Measurements from ENCODE around the gene CYP39A1. TPM values are rescaled to one million over a fixed set of nuclear protein-coding genes. Genes with fewer than 3 reads are reported as not detected.

The CYP39A1 gene
- total and polyA plus RNA-seq, 2 of the 13 experiments (the other 11 are each of a cell fraction or from before 2014, with no cell fraction given) = 0.13 TPM; not detected in 1

DNA sequence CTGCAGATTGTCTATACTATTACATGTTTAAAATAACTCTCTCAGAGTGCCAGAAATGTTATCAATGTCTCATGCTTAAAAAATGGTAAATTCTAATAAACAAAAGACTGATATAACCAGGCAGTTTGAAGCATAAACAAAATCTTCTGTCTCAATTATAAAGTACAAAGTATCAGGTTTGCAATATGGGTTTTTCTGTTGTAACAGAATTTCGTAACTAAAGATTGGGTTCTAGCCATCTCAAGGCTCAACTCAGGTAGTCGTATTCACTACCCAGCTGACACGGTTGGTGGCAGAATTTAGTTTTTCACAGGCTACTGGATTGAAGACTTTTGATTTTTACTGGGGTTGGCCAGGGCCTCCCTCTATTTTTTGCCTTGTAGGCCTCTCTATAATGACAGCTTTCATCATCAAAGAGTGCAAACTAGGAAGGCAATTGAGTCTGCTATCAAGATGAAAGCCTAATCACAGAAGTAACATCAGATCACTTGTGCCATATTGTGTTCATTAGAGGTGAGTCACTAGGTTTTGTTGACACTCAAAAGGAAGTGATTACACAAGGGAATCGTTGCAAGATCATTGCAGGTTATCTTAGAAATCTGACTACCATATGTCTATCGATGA is 3.6 kb downstream of the CYP39A1 start (continued):
- TF ChIP-seq, protein P1, sequence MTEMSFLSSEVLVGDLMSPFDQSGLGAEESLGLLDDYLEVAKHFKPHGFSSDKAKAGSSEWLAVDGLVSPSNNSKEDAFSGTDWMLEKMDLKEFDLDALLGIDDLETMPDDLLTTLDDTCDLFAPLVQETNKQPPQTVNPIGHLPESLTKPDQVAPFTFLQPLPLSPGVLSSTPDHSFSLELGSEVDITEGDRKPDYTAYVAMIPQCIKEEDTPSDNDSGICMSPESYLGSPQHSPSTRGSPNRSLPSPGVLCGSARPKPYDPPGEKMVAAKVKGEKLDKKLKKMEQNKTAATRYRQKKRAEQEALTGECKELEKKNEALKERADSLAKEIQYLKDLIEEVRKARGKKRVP (CRISPR knock-in tag; IDR thresholded peaks at IDR 0.05) = peak in 1 of 2 experiments; percentile 82; a peak in 2 of 4 replicates
- no peak for TF ChIP-seq ZNF747 (CRISPR knock-in tag; IDR thresholded peaks at IDR 0.05; ENCODE audit: borderline replicate concordance)
- no peak for TF ChIP-seq ZNF33B (CRISPR knock-in tag; IDR thresholded peaks at IDR 0.05)
- TF ChIP-seq AKAP8 (CRISPR knock-in tag; IDR thresholded peaks at IDR 0.05) = no peak
- no peak for TF ChIP-seq ZFX (CRISPR knock-in tag; IDR thresholded peaks at IDR 0.05; ENCODE audit: low read depth)
- no peak for TF ChIP-seq HNRNPL (IDR thresholded peaks at IDR 0.05; ENCODE audit: low read depth, low read length)
- TF ChIP-seq ZNF724P (CRISPR knock-in tag; IDR thresholded peaks at IDR 0.05; ENCODE audit: borderline replicate concordance) = no peak
- no peak for TF ChIP-seq TBL1XR1 (IDR thresholded peaks at IDR 0.05; ENCODE audit: borderline replicate concordance, low read length, partially characterized antibody)
- no peak for TF ChIP-seq GABPB1 (CRISPR knock-in tag; IDR thresholded peaks at IDR 0.05)
- TF ChIP-seq SAFB2 (CRISPR knock-in tag; IDR thresholded peaks at IDR 0.05; ENCODE audit: borderline replicate concordance, low read depth) = no peak
- TF ChIP-seq PHF21A (CRISPR knock-in tag; IDR thresholded peaks at IDR 0.05) = no peak
- TF ChIP-seq ZC3H4 (CRISPR knock-in tag; IDR thresholded peaks at IDR 0.05; ENCODE audit: borderline replicate concordance) = no peak
- TF ChIP-seq GATAD2A (CRISPR knock-in tag; IDR thresholded peaks at IDR 0.05) = 0 out of 2 replicates have a peak, but pooled peaks have one; percentile 44
- TF ChIP-seq, protein P2, sequence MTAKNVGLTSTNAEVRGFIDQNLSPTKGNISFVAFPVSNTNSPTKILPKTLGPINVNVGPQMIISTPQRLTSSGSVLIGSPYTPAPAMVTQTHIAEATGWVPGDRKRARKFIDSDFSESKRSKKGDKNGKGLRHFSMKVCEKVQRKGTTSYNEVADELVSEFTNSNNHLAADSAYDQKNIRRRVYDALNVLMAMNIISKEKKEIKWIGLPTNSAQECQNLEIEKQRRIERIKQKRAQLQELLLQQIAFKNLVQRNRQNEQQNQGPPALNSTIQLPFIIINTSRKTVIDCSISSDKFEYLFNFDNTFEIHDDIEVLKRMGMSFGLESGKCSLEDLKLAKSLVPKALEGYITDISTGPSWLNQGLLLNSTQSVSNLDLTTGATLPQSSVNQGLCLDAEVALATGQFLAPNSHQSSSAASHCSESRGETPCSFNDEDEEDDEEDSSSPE (CRISPR knock-in tag; IDR thresholded peaks at IDR 0.05) = no peak
- TF ChIP-seq FOXC1 (CRISPR knock-in tag; IDR thresholded peaks at IDR 0.05; ENCODE audit: borderline replicate concordance) = no peak
- TF ChIP-seq, protein P3, sequence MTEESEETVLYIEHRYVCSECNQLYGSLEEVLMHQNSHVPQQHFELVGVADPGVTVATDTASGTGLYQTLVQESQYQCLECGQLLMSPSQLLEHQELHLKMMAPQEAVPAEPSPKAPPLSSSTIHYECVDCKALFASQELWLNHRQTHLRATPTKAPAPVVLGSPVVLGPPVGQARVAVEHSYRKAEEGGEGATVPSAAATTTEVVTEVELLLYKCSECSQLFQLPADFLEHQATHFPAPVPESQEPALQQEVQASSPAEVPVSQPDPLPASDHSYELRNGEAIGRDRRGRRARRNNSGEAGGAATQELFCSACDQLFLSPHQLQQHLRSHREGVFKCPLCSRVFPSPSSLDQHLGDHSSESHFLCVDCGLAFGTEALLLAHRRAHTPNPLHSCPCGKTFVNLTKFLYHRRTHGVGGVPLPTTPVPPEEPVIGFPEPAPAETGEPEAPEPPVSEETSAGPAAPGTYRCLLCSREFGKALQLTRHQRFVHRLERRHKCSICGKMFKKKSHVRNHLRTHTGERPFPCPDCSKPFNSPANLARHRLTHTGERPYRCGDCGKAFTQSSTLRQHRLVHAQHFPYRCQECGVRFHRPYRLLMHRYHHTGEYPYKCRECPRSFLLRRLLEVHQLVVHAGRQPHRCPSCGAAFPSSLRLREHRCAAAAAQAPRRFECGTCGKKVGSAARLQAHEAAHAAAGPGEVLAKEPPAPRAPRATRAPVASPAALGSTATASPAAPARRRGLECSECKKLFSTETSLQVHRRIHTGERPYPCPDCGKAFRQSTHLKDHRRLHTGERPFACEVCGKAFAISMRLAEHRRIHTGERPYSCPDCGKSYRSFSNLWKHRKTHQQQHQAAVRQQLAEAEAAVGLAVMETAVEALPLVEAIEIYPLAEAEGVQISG (CRISPR knock-in tag; IDR thresholded peaks at IDR 0.05) = no peak
- TF ChIP-seq SIX1 (CRISPR knock-in tag; IDR thresholded peaks at IDR 0.05; ENCODE audit: borderline replicate concordance) = no peak
- no peak for TF ChIP-seq SALL2 (CRISPR knock-in tag; IDR thresholded peaks at IDR 0.05)
- TF ChIP-seq YY1 (IDR thresholded peaks at IDR 0.05; ENCODE audit: insufficient read depth, insufficient replicate concordance, low read depth, low read length) = no peak
- no peak for TF ChIP-seq ZNF660 (CRISPR knock-in tag; IDR thresholded peaks at IDR 0.05; ENCODE audit: borderline replicate concordance, low read depth)
- TF ChIP-seq, protein P4, sequence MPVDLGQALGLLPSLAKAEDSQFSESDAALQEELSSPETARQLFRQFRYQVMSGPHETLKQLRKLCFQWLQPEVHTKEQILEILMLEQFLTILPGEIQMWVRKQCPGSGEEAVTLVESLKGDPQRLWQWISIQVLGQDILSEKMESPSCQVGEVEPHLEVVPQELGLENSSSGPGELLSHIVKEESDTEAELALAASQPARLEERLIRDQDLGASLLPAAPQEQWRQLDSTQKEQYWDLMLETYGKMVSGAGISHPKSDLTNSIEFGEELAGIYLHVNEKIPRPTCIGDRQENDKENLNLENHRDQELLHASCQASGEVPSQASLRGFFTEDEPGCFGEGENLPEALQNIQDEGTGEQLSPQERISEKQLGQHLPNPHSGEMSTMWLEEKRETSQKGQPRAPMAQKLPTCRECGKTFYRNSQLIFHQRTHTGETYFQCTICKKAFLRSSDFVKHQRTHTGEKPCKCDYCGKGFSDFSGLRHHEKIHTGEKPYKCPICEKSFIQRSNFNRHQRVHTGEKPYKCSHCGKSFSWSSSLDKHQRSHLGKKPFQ (CRISPR knock-in tag; IDR thresholded peaks at IDR 0.05; ENCODE audit: insufficient replicate concordance) = no peak
- TF ChIP-seq, protein P5, sequence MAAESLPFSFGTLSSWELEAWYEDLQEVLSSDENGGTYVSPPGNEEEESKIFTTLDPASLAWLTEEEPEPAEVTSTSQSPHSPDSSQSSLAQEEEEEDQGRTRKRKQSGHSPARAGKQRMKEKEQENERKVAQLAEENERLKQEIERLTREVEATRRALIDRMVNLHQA (CRISPR knock-in tag; IDR thresholded peaks at IDR 0.05) = no peak
- no peak for TF ChIP-seq ZNF136 (CRISPR knock-in tag; IDR thresholded peaks at IDR 0.05; ENCODE audit: low read depth)
- no peak for TF ChIP-seq SNRNP70 (IDR thresholded peaks at IDR 0.05; ENCODE audit: low read depth, low read length)

Data from HepG2 (cell line).